Measurements from ENCODE around the gene CCDC27.
"Not testable (repeated sequence)": the region's sequence is repeated elsewhere in the genome, so short reads cannot be mapped to it uniquely, and the experiment has no call there.

CCDC27 gene

DNA sequence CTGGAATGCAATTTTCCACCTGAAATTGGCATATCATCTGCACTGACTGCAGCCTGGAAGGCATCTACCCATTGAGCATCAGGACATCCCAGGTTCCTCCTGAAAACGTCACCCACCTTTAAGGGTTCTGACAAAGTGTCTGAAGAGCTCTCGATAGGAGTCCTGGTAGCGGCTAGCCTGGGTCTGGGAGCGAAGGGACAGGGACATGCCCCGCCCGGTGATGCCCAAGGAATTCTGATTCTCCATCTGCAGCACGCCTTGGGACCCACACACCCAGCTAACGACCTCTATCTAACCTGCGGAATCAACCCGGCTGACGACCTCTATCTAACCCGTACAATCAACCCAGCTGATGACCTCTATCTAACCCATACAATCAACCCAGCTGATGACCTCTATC is 13.3 kb upstream of the CCDC27 start:
- no peak for FAIRE-seq

GRCh38 chr1:3740042-3740441 is 12.2 kb upstream of the CCDC27 start:
- no peak for FAIRE-seq

DNA sequence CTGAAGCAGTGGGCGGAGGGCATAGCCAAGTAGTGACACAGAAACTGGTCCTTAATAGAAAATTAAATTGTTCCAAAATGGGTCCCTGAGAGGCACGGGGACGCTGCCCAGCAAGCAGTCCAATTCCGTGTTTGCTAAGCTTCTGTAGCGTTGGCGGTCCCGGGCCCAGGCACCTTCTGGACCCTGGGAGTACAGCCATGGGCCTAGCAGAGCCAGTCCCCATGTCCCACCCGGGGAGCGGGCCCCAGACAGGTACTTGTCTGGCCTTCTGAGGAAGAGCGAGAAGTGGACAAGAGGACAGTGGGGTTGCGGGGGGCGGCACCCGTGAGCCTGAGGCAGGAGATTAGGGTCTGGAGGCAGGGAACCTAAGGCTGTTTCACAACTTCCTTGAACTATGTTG is 11.5 kb upstream of the CCDC27 start:
- no peak for FAIRE-seq

GRCh38 chr1:3741566-3742438 is 10.4 kb upstream of the CCDC27 start:
- no peak for FAIRE-seq

- no peak for FAIRE-seq
Measured at GRCh38 chr1:3742439-3743298, 9.6 kb upstream of the CCDC27 start.

GRCh38 chr1:3743421-3743820 is 8.8 kb upstream of the CCDC27 start:
- no peak for FAIRE-seq

DNA sequence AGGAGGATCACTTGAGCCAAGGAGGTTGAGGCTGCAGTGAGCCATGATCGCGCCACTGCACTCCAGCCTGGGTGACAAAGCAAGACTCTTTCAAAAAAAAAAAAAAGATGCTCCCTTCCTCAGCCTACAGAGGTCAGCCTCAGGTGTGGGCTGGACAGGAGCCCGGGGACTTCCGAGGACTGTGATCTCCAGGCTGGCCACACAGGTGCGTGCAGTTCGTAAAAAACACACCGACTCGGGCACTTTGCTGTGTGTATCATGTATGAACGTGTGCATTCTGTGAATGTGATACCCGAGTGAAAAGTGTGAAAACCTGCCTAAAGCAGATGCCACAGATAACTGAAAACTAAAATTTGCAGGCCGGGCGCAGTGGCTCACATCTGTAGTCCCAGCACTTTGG is 8.4 kb upstream of the CCDC27 start:
- no peak for FAIRE-seq

DNA sequence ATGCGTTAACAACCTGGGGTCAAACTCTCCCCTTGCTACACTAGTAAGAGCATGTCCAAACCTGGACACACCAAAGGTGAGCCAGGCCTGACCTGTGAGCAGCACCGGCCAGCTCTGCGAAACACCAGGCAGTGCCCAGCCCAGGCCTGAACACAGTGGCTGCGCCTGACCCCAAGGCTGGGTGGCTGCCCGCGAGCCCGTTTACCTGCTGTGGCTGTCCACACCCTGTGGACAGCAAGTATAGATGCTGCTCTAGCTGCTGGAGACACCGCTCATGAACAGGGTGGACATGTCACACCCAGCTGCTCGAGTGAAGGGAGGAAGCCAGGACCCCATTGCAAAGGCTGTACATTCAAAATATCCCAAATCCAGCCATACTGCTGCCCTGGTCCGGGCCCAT is 7.6 kb upstream of the CCDC27 start:
- FAIRE-seq: no peak

DNA sequence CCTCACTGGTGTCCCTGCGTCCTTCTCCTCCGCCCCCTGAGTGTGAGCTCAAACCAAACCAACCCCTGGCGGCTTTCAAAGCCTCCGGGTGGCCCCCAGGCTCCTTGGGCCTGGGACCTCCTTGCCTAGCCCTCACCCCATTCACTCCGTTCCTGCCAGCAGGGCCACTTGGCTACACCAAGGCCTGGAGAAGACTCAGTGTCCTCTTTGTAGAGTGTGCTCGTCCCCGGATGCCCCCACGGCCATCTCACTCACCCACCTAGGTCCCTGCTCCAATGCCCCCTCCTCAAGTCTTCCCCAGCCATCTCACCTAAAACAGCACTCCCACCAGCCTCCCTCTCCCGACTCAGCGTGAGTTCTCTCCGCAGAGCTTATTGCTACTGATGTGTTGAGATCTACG is 7.2 kb upstream of the CCDC27 start:
- FAIRE-seq: no peak

GRCh38 chr1:3745590-3746381 is 6.5 kb upstream of the CCDC27 start:
- no peak for FAIRE-seq

DNA sequence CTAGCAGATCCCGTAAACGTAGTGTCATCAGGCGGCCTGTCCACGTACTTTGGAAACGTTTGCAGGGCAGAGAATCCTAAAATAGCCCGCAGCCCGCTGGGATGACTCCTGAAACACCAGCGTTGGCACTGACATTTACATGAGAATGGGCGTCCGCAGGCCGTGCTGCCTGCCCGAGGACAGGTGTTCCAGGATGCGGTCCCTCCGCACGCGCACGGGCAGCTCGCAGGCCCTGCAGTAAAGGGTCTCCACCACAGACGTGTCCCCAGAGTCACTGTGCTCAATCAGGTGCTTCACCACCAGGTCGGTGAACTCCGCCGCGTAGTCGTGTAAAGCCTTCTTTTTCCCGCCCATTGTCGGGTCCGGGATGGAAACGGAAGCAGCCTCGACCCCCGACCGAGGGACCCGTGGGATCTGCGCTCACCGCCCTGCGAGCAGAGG is 5.8 kb upstream of the CCDC27 start:
- FAIRE-seq: no peak

DNA sequence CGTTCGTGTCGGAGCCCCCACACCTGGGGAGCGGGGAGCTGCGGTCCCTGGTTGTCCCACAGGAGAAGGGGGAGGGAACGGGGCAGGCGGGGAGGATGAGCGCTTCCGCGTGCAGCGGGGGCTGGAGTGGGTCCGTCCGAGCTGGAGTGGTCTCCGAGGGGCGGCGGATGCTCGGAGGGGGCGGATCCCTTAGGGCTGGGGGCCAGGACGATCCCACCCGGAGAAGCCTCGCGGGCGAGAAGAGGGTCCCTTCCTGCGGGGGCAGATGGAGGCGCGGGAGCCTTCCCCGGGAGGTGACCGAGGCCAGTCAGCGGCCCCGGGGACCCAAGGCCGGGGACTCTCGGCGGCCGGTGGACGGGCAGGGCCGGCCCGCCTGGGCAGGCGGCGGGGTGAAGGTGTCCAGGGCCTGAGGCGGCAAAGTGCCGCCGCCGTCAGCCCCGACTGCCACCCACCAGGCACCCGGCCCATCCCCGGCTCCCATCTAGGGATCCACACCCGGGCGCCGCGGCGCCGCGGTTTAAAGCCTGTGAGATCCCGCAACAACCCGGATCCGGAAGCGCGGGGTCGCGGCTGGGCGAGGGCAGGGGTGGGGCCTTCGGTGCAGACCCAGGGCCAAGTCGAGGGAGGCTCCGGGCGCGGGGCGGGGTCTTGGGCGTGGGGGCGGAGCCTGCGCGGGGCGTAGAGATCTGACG is 5.3 kb upstream of the CCDC27 start:
- no peak for FAIRE-seq

DNA sequence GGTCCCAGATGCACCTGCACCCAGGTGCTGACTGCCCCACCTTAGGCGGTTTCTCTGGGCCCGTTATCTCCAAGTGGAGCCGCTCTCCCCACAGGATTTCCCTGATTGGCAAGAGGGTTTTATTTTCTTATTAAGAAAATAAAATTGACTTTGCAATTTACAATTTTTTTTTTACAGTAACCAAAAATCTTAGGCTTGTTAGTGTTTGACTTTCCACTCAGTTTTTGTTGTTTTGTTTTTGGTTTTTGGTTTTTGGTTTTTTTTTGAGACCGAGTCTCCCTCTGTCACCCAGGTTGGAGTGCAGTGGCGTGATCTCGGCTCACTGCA is 4.8 kb upstream of the CCDC27 start:
- FAIRE-seq: no peak

DNA sequence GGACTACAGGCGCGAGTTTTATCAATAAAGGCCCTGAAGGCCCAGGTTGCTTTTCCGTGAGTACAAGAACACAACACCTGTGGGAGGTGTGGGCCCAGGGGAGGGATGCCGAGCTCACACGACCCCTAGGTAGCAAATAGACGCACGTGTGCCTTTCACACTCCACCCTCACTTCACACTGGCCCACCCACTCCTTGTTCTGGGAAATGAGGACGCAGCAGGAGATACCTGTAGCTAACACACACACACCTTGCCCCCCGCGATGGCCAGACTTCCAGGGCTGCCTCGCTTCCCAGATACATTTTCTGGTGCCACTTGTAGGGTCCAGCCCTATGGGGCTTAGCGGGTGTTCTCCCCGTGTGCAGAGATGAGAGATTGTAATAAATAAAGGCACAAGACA is 4.3 kb upstream of the CCDC27 start:
- FAIRE-seq: no peak

GRCh38 chr1:3748316-3748900 is 3.8 kb upstream of the CCDC27 start:
- not testable (repeated sequence) for FAIRE-seq

DNA sequence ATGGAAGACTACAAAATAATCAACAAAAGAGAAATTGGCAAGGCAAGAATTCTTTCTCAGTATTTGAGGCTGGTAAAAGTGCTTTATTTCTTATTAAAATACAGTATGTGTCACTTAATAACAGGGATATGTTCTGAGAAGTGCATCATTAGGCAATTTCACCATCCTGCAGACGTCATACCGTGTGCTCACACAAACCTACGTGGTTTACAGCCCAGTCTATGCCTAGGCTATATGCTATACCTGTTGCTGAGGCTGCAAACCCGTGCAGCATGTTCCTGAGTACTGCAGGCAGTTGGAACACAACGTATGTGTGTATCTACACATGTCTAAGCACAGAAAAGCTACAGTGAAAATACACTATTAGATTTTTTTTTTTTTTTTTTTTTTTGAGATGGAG is 2.7 kb upstream of the CCDC27 start:
- no peak for FAIRE-seq

- FAIRE-seq: no peak
Measured at GRCh38 chr1:3750741-3751140, 1.5 kb upstream of the CCDC27 start.

DNA sequence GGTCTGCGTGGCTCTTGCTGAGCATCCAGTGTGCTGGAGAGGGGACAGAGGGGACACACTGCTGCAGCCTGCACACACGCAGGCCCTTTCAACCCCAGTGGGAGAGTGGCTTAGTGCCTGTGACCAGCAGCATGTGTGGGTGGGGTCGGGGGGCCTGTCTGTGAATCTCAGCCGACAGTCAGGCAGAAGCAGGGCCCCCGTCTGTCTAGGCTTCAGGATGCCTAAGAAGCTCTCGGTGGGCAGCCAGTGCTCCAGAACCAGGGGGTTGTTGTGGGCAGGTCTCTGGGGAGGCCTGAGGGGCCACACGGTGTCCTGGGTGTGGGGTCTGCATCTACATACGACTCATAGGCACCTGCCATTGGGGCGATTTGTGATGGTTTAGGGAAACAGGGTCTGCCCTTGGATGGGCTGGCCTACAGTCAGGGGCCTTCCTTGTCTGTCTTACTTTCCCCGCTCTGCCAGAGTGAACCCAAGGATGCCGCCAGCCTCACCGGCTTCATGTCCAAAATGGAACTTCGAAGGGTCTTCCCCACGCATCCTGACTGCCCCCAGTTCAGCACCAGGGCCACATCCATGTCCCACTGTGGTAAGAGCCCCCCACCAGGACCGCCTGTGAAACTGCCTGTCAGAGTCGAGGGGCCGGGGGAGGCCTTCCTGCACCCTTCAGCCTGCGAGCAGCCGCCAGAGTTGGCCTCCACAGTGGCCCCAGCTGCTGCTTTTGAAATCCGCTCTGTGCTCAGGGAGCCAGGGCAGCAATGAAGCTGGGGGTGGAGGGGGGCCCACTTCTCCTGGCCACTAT is 1.6 kb downstream of the CCDC27 start:
- no peak for FAIRE-seq

DNA sequence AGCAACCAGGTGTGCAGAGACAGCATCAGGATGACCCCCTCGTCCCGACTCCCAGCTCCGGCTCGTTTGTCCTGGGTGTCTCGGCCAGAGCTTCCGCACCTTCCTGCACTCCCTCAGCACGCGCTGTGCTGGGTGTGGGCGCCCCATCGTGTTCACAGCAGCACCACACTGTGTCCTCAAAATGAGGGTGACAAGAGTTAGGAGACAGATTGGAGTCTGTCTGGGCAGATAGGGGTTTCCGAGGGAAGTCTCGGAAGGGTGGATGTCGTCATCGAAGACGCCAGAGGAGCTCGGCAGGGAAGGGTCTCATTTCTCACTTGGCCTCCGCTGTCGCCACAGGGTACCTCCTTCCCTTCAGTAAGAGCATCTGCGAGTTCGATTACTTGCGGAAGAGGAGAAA is 4.1 kb downstream of the CCDC27 start:
- no peak for FAIRE-seq

GRCh38 chr1:3759164-3759563 is 6.9 kb downstream of the CCDC27 start:
- no peak for FAIRE-seq

GRCh38 chr1:3759796-3760195 is 7.5 kb downstream of the CCDC27 start:
- no peak for FAIRE-seq

Measured in endometrium (tissue), 2 donors.